ENCODE results near the gene UBQLN3. TPM values are rescaled to one million over a fixed set of nuclear protein-coding genes. Genes with fewer than 3 reads are reported as not detected.

The UBQLN3 gene
- polyA plus RNA-seq, 4 donors = not detected

GRCh38 chr11:5467527-5467926 is 42.2 kb downstream of the UBQLN3 start:
- no peaks in the 10 kb centered on the region for H3K36me3 ChIP-seq (ENCODE audit: control insufficient read depth in 3 of 3, insufficient read depth in 2 of 3, low read depth in 1 of 3, low read length in 3 of 3)
- no peaks in the 10 kb centered on the region for H3K4me1 ChIP-seq (ENCODE audit: control insufficient read depth in 3 of 3, insufficient read depth in 2 of 3, low read depth in 1 of 3, low read length in 2 of 3)
- WGBS, 3 donors = 12 to 48% (median 23%) methylated on average over 2 of the region's 2 CpGs
- H3K27me3 ChIP-seq (ENCODE audit: control insufficient read depth in 3 of 3, insufficient read depth in 3 of 3, low read length in 3 of 3) = no peaks in the 10 kb centered on the region
- FAIRE-seq (no peak), DNase-seq (no peak)
- no peak overlapping the region for H3K4me3 ChIP-seq (ENCODE audit: low read depth in 1 of 3, low read length in 3 of 3)
- no peak overlapping the region for H3K27ac ChIP-seq (ENCODE audit: low read depth in 1 of 3, low read length in 2 of 3)
- no peaks in the 10 kb centered on the region for H3K9me3 ChIP-seq (ENCODE audit: control insufficient read depth in 2 of 2, insufficient read depth in 1 of 2, low read depth in 1 of 2, low read length in 1 of 2)

GRCh38 chr11:5460983-5461621 is 48.7 kb downstream of the UBQLN3 start:
- H3K9me3 ChIP-seq (ENCODE audit: control insufficient read depth in 2 of 2, insufficient read depth in 1 of 2, low read depth in 1 of 2, low read length in 1 of 2) = peaks cover 0 to 5% of the 10 kb centered on the region in 2 donors
- 89 to 92% (median 90%) methylated on average over 14 of the region's 14 CpGs for WGBS, 3 donors
- FAIRE-seq (no peak), DNase-seq (no peak)
- no peaks in the 10 kb centered on the region for H3K36me3 ChIP-seq (ENCODE audit: control insufficient read depth in 3 of 3, insufficient read depth in 2 of 3, low read depth in 1 of 3, low read length in 3 of 3)
- no peaks in the 10 kb centered on the region for H3K4me1 ChIP-seq (ENCODE audit: control insufficient read depth in 3 of 3, insufficient read depth in 2 of 3, low read depth in 1 of 3, low read length in 2 of 3)
- H3K4me3 ChIP-seq (ENCODE audit: low read depth in 1 of 3, low read length in 3 of 3) = no peak overlapping the region
- H3K27ac ChIP-seq (ENCODE audit: low read depth in 1 of 3, low read length in 2 of 3) = no peak overlapping the region
- no peaks in the 10 kb centered on the region for H3K27me3 ChIP-seq (ENCODE audit: control insufficient read depth in 3 of 3, insufficient read depth in 3 of 3, low read length in 3 of 3)

Other genes starting within 250 kb of the UBQLN3 start
- 1 to 10 TPM in 1 of 4 donors, not detected in 3; 1.9 TPM for gene HBE1, start 240.0 kb downstream of the UBQLN3 start, polyA plus RNA-seq
- gene OR51B4, start 208.0 kb downstream of the UBQLN3 start, polyA plus RNA-seq = not detected
- gene OR51B2, start 185.7 kb downstream of the UBQLN3 start, polyA plus RNA-seq = not detected
- gene OR51B5, start 166.4 kb downstream of the UBQLN3 start, polyA plus RNA-seq = under 1 TPM in 1 of 4 donors, not detected in 3; 0.15 TPM
- not detected for gene OR51B6, start 158.4 kb downstream of the UBQLN3 start, polyA plus RNA-seq
- gene OR51M1, start 126.1 kb downstream of the UBQLN3 start, polyA plus RNA-seq = not detected
- gene OR51Q1, start 87.8 kb downstream of the UBQLN3 start, polyA plus RNA-seq = not detected
- not detected for gene OR51I1, start 68.4 kb downstream of the UBQLN3 start, polyA plus RNA-seq
- under 1 TPM in 1 of 4 donors, not detected in 3; 0.03 TPM for gene OR51I2, start 60.6 kb downstream of the UBQLN3 start, polyA plus RNA-seq
- not detected for gene OR52D1, start 21.3 kb downstream of the UBQLN3 start, polyA plus RNA-seq
- under 1 TPM in 2 of 4 donors, not detected in 2; 0.10 to 0.61 TPM for gene UBQLNL, start 6.7 kb upstream of the UBQLN3 start, polyA plus RNA-seq
- gene OR52H1, start 38.6 kb upstream of the UBQLN3 start, polyA plus RNA-seq = not detected
- gene OR52B6, start 70.9 kb upstream of the UBQLN3 start, polyA plus RNA-seq = under 1 TPM in 1 of 4 donors, not detected in 3; 0.04 TPM
- gene TRIM6, start 86.7 kb upstream of the UBQLN3 start, polyA plus RNA-seq = 1 to 10 TPM in 2 of 4 donors, under 1 TPM in 1, not detected in 1; 0.54 to 3.0 (median 1.1) TPM
- gene TRIM34, start 115.0 kb upstream of the UBQLN3 start, polyA plus RNA-seq = 10 to 100 TPM in 1 of 4 donors, 1 to 10 TPM in 3; 4.1 to 11.0 (median 7.5) TPM
- gene TRIM5, start 175.1 kb upstream of the UBQLN3 start, polyA plus RNA-seq = 10 to 100 TPM in 3 of 4 donors, 1 to 10 TPM in 1; 6.5 to 22.0 (median 11.5) TPM
- 10 to 100 TPM in 3 of 4 donors, 1 to 10 TPM in 1; 7.4 to 19.2 (median 10.9) TPM for gene TRIM22, start 179.8 kb upstream of the UBQLN3 start, polyA plus RNA-seq
- gene OR56B1, start 226.5 kb upstream of the UBQLN3 start, polyA plus RNA-seq = under 1 TPM in 1 of 4 donors, not detected in 3; 0.03 TPM
- under 1 TPM in 1 of 4 donors, not detected in 3; 0.06 TPM for gene OR52N4, start 244.3 kb upstream of the UBQLN3 start, polyA plus RNA-seq

Measured in small intestine (tissue), 7 donors.